NCI-H128 (cell line): ENCODE data around the gene ELL.
A peak's percentile ranks its signal among the peaks of the same experiment; 100 is the strongest.

Source experiments
- DNase-seq: peaks from one replicate; lab custom pipeline; 2025; ENCODE audit not compliant: unreplicated experiment; lab: John Stamatoyannopoulos, UW

The ELL gene

DNA sequence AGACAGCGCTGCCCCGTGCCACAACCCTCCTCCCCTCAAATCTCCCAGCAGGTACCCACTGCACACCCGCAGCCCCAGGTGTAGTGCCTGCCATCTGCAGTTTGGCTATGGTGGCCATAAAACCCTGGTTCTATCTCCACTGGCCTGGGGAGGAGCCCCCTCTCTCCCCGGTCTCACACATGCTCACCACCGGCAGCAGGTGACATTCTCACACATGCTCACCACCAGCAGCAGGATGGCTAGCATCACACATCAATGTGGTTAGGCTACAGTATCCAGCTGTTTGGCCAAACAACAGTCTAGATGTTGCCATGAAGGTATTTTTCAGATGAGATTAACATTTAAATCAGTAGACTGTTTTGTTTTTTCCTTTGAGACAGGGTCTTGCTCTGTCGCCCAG is 31.1 kb downstream of the ELL start:
- DNase-seq, result no peak

DNA sequence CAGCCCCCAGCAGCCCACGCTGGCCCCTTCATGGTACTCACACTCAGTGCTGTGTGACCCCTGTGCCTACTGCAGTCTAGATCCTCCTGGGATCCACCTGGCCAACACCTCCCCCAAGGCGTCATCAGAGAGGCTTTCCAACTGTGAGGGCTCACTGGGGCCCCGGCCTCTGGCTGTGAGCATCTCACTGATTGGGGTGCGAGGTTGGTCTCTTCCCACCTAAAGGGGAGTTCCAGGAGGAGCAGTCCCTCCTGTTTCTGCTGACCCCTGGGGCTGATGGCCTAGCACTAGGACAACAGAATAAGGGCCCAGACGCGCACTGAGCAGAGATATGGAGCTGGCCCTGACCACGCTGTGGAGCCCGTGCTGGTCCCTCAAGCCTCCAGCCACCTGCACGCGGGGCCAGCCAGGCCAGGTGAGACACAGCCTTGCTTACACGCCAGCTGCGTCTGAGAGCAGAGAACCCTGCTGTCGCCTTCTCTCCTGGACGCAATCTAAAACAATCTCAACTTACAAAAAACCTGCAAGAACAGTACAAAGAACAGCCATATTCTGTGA is 32.2 kb downstream of the ELL start:
- DNase-seq, result no peak

DNA sequence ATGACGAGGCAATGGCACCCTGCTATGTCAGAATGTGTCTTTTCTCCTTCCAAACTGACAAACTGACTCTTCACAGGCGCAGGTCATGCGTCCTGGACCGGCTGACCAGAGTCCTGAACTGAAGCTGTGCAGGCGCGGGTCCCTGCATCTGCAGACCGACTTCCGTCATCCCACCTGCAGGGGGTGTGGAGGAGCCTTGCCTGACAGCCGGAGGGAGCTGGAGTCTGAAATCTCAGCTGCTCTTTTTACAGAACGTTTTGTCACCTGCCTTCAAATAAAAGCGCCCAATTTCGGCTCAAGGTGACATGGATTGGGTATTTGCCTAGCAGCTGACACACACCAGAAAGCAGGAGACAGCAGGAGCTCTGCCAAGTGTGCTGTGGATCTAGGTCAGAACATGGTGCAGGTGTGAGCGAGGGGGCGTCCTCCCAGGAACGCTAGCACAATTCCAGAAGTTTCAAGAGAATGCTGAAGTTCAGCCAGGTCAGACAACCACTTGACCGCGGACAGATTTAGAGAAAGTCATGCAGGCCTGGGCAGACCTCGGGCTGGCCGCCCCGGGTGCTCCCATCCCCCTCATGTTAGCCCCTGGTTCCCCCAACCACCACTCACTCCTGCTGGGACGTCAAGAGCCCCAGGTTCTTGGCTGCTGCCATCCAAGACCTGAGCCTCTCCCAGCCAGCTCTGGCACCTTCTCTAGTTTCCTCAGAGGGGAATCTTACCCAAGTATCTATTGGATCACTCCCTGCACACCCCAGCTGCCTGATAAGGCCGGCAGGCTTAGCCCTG is 32.8 kb downstream of the ELL start:
- peak; percentile 14 for DNase-seq

DNA sequence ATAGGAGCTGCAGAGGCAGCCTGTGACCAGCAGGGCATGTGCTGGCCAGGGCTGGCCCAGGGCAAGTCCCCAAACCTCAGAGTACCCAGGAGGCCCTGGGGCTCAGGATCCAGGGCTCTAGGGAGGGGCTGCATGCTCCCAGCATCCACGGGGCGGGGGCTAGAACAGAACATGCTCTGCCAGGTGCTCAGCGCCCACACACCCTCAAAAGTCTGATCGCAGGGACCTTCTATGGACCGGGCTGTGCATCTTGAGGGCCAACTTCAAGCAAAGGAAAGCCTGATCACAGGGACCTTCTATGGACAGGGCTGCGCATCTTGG is 33.5 kb downstream of the ELL start:
- no peak for DNase-seq

DNA sequence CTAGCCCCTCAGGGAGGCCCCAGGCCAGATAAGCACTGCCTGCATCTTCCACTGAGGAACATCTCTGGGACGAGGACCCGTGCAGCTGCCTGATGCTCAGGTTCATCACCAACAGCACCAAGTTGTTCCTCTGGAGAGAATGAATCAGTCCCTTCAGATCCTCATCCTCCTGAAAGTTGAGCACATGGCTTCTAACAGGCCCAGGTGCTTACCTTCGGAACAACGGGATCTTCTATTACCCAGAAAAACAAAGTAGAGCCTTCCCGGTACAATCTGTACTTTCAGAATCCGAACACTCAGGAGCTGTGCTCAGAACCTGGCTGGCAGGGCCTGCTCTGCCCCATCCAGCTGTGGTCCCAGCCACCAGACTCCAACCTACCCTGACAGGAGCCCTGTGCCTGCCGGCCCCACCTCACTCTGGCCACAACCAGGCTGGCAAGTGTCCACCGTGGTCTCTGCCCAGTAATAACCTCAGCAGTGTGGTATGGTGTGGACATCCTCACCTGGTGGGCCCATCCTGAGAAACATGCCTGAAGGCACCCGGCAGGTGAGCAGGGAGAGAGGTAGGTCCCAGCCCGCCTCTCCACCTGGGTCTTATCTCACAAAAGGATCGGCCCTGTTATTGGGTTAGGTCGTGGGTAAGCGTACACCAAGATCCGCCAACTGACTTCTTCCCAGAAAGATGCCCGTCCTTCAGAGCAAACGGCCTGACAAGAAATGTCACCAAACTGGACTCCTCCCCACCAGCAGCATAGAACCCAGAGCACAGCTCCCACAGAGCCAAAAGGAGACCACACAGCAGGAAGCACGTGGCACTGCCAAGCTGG is 34.1 kb downstream of the ELL start:
- DNase-seq, result no peak

DNA sequence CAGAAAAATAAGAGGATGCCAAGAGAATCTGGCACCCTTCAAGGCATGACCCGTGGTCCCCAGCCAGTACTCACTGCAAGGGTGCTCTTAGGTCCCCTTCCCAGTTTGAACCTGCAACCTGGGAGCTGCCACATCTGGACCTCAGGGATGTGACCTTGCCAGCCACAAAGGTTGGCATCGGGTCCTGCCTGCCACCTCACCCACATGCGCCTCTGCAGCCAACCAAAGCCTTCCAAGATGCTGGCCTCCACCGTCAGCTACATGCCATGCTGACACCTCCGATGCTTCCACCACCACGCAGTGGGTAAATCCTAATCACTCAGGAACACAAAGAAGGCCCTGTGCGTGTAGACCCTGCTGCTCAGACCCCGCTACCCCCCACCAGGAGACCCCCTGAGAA is 35.1 kb downstream of the ELL start:
- DNase-seq, result no peak

DNA sequence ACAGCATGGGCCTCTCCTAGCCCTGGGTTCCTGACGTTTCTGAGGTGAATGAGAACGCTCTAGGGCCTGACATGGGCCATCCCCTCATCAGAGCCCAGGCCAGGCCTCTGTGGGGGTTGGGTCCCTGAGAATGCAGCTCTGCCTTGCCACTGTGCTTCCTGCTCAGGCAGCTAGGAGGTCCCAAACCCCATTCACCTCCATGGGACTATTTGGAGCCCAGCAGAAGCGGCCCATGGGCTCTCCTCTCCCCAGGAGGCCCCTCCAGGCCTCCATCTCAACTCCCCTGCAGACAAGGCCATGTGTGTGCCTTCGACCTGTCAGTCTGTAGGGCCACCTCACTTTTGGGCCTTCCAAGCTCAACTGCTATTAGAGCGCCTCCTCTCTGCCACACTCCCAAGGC is 36.9 kb downstream of the ELL start:
- no peak for DNase-seq

DNA sequence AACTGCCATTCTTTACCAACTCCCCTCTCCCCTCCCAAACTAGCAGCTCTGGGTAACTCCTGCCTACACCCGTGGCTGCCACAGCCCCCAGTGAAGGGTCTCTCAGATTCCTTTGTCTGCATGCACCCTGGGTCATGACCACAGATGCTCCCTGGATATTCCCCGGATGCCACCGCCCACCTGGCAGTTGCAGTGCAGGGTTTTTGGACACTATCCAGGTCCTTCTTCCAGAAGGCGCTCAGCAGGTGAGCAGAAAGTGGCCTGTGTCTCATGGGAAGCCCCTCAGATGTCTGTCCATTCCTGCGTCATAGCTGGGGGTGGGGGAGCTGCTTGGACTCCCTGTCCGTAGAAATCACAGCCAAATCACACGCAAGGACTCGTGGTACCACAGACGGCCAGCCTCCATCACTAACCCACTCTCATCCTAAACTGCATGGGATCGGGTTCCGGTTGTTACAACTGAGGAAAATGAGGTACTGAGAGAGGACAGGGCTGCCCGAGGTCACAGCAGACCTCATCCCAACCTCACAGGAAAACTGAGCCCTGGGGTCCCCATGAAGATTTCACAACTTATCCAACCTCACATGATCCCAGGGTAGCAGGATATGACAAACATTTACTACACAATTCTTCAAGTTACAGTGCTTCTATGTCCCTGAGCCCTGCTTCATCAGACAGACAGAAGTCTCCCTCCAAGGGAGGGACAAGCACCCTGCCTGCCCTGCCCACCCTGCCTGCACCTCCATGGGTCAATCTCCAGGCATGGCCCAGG is 38.6 kb downstream of the ELL start:
- no peak for DNase-seq

DNA sequence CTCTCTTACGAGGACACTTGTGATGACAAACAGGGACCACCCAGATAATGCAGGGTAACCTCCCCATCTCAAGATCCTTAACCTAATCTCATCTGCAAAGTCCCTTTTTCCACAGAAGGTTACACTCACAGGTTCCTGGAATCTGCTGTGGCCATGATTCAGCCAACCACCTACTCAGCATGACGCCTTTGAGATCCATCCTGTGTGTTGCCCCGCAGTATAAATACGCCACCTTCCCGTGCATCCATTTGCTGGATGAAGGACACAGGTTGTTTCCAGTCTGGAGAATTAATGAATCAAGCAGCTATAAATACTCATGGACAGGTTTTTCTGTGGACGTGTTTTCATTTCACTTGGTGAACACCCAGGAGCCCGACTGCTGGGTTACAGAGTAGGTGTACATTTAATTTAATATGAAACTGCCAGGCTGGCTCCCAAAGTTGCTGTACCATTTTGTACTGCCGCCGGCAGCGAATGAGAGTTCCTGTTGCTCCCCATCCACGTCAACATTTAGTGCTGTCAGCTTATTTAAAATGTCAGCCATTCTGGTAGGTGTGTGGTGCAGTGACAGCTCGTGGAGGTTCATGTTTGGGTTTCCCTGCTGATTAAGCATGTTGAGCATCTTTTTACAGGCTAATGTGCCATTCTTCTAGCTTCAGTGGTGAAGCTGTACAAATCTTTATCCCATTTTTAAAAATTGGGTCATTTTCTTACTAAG is 40.2 kb downstream of the ELL start:
- no peak for DNase-seq

DNA sequence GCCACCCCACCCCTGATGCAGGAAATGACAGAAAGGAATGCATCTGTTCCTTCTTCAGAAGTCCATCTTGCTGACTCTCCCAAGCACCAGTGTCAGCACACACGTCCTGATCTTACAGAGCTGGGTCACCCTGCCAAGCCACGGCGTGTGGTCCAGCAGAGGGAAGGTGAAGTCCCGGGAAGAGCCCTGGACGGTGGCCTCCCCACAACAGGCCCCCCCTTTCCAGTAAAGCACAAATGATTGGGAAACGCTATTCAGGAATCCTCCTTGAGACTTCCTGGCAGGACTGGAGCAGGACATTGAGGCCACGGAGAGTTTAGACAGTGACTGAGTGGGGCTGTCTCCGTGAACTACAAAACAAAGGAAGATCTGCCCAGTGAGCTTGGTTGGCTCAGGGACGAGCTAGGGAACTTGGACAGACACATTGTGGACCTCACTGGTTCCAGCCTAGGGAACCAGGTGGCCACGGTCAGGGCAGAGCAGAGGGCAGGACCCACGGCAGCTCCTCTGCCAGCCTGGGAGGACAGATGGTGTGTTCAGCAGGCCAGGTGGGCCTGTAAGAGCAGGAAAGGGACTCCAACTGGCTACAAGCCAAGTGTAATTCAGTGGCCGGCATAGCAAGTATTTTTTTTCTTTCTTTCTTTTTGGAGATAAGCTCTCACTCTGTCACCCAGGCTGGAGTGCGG is 41.7 kb downstream of the ELL start:
- no peak for DNase-seq

DNA sequence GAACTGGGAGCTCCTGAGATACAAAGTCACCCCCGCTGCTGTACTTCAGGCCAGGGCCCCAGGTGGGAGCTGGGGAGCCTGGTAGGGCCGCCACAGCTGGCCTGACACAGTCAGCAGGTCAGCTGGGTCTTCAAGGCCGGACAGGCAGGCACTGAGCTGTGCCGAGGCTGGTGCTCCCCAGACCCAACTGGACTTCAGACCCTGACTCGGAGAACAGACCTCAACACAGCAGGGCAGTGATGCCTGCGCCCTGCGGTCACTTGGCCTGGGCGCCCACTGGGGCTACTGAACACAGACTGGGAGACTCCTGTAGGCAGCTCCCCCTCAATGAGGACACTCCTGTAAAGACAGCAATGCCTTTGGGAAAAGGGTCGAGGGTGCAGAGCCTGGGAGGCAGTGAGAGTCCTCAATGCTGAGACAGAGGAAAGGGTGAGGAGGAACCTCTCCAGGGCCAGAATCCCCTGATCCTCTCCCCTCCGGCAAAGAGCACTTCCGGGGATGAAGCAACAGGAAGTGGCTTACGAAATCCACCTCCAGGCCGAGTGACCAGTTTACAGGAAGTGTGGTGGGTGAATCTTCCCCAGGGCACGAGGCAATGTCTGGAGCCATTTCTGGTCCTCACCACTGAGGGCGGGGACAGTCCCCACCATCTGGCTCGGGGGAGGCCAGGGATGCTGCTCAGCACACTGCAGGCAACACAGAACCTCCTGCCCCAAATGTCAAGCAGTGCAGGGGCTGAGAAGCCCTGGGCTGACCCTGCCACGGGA is 43.1 kb downstream of the ELL start:
- DNase-seq, result no peak

DNA sequence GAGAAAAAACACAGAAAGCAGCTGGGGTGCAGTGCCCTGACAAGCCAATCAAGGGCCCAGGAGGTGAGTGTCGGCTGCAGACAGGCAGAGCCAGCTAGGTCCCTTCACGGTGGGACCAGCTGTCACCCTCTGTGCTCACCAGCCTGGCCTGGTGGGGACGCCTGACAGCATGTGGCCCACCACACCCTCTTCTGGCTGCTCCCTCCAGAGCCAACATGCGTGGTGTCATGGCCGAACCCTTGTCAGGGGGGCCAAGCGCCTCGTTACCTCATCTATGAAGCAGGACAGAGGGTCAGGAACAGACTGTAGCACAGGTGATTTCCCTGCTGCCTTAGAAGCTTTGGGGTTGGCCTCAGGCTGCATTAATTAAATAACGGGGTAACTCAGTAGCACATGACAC is 43.9 kb downstream of the ELL start:
- no peak for DNase-seq

DNA sequence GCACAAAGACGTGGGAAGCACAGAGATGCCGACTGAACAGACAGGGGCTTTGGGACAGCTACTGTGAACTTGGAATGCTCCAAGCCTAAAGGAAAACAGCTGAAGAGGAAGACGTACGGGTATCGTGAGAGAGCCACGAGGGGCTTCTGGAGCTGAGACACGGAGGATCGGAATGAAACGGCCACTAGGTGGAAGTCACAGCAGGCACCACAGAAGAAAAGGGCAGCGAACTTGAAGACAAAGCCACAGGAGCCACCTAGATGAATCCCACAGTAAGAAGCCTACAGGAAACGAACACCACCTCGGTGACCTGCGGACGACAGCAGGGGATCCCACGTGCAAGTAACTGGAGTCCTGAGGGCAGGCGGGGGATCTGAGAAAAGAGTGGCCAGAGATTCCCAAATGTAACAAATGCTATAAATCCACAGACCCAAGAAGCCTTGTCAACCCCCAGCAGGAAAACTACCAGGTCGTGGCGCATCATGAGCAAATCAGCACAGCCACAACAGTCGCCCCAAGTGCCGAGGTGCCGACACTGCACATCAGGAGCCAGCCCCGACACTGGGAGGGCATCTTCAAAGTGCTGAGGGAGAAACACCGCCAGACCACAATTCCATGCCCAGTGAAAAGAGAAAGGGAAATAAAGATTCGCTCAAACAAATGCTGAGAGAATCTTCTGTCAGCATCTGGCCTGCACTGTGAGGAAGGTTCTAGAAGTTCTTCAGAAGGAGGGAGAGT is 44.7 kb downstream of the ELL start:
- no peak for DNase-seq

DNA sequence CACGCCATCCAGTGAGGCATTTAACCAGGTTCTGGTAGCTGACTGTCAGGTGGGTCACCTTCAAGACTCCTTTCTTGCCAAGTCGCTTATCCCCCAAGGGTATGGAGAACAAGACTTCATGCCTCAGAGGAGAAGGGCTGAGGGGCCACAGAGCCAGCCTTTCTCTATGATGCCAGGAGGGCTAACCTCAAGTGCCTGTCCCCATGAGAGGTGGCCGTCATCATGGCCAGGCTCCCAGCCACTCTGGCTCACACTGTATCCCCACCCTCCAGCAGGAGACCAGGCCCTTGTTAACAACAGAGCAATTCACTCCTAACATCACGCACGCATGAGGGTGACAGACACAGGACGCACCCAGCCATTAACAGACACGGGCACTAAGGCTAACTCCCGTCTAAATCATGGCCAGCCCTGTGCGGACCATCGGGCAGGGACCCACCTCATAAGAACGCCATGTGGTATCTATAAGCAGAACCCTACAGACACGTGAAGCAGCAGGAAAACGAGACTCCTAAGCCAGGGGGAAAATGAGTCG is 45.3 kb downstream of the ELL start:
- no peak for DNase-seq

DNA sequence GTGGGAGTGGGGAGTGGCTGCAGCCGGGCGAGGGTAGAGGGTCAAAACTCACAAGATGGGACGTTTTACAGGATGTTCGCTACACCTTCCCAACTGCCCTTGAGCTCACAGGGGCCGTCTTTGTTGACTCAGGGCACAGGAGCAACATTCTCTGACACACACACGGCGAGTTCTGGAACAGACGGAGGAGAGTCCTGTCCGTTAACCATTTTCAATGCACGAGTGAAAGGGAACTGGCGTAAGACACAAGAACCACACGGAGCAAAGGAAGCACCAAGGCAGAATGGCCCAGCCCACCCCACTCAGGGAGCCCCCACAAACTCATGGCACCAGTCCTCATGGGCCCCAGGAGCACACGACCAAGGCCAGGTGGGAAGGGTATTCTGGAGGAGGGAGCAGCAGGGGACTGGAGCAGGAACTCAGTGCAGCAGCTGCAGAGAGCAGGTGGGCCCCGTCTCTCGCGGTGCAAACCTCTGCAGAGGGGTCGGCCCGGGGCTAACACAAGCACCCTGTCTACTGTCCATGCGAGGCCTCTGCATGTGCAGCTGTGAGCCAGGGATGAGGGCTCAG is 46.0 kb downstream of the ELL start:
- DNase-seq, result no peak

DNA sequence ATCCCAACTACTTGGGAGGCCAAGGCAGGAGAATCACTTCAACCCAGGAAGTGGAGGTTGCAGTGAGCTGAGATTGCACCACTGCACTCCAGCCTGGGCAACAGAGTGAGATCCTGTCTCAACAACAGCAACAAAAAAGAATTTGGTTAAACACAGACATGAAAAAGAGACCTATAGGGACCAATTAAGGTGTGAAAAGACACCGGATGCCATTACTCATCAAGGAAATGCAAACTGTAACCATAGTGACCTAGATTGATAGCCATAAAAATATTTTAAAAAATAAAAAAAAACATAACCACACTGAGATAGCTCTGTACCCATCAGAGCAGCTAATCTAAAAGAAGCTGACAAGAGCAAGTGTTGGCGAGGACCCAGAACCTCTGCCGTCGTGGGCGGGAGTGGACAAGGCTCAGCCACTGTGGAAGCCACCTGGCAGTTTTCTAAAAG is 46.8 kb downstream of the ELL start:
- DNase-seq, result no peak

DNA sequence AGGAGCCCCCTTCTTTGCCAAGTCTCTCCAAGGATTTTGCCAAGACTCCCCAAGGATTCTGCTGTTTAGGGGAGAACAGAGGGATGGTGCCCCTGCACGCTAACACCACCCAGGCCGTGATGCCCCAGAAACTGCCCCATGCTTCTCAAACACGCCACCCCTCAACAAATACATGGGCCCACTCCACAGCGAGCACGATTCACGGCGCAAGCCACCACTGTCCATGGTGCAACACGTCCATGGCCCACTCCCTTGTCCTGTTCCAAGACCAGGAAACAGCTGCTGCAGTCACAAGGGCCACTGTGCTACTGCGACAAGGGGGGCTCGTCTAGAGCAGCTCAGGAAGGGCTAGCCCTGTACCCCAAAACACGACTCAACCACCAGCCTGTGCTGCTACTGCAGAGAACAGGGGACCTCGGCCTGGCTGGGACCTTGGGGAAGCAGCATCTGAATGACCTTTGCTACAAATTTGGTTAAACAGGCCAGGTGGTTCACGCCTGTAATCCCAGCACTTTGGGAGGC is 47.4 kb downstream of the ELL start:
- no peak for DNase-seq

DNA sequence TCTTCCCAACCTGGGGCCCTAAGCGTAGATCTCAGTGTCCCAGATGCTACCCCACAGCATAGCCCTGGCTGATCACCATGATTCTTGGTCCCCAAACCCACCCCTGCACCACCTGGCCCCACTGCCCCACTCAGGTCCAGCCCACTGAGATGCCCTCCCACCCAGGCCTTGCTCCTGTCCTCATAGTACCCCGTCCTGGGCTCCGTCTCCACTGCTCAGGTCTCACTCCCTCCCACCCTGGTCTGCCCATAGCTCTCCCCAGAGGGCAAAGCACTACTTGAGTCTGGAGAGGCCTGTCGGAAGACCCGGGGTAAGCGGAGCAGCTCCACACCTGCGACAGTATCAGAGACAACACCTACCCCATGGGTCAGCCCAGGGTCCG is 48.2 kb downstream of the ELL start:
- no peak for DNase-seq
